Measurements from ENCODE around the gene SNRPD3.
"Not testable (repeated sequence)": the region's sequence is repeated elsewhere in the genome, so short reads cannot be mapped to it uniquely, and the experiment has no call there.

Gene SNRPD3

GRCh38 chr22:24535348-24535747 is 20.5 kb upstream of the SNRPD3 start:
- no peak for DNase-seq

- no peak for DNase-seq
These were observed 19.7 kb upstream of the SNRPD3 start for GRCh38 chr22:24536089-24536488.

- no peak for DNase-seq
These were observed 15.3 kb upstream of the SNRPD3 start for GRCh38 chr22:24540470-24540869.

GRCh38 chr22:24541681-24542515 is 13.9 kb upstream of the SNRPD3 start:
- DNase-seq = peak; percentile 49 to 61

- DNase-seq = no peak
These were observed 13.2 kb upstream of the SNRPD3 start for GRCh38 chr22:24542641-24543040.

- no peak for DNase-seq
These were observed 12.6 kb upstream of the SNRPD3 start for GRCh38 chr22:24543185-24543601.

- DNase-seq = no peak
These were observed 12.0 kb upstream of the SNRPD3 start for GRCh38 chr22:24543679-24544243.

- no peak for DNase-seq
These were observed 7.0 kb upstream of the SNRPD3 start for GRCh38 chr22:24548812-24549211.

GRCh38 chr22:24550028-24550901 is 5.5 kb upstream of the SNRPD3 start:
- DNase-seq = no peak

- DNase-seq = no peak
These were observed 4.8 kb upstream of the SNRPD3 start for GRCh38 chr22:24550902-24551435.

- not testable (repeated sequence) for DNase-seq
These were observed 3.1 kb upstream of the SNRPD3 start for GRCh38 chr22:24552503-24553286.

GRCh38 chr22:24553597-24554312 is 2.0 kb upstream of the SNRPD3 start:
- DNase-seq = peak in 1 of 2 experiments; percentile 31

- peak in 1 of 2 experiments; percentile 31 for DNase-seq
These were observed 1.3 kb upstream of the SNRPD3 start, which contains the start of gene GUCD1 for GRCh38 chr22:24554313-24555164. Gene GUCD1, minus strand, starts transcription at chr22:24555138. Its CDS starts 147 bp downstream, at chr22:24554991.

- no peak for DNase-seq
These were observed 3.7 kb downstream of the SNRPD3 start for GRCh38 chr22:24559471-24559870.

GRCh38 chr22:24563246-24563645 is 7.4 kb downstream of the SNRPD3 start:
- DNase-seq = no peak

GRCh38 chr22:24564376-24565058 is 8.7 kb downstream of the SNRPD3 start:
- DNase-seq = no peak

GRCh38 chr22:24565077-24565476 is 9.3 kb downstream of the SNRPD3 start:
- no peak for DNase-seq

- DNase-seq = no peak
These were observed 11.2 kb downstream of the SNRPD3 start for GRCh38 chr22:24566899-24567511.

GRCh38 chr22:24567668-24568067 is 11.9 kb downstream of the SNRPD3 start:
- DNase-seq = no peak
